Neural cell (in vitro differentiated cells): ENCODE data around the gene ICAM2. TPM values are rescaled to one million over a fixed set of nuclear protein-coding genes. Genes with fewer than 3 reads are reported as not detected.

Experiments
- H2AFZ ChIP-seq: fragments of 200-600, 300-800 bp; sonication (generic), shearing (Covaris generic); 2 replicates; pipeline ENCODE4 v1.6.0; 2014; ENCODE audit warnings: low read depth, mild to moderate bottlenecking, antibody characterized with exemption, low read length, moderate library complexity
- H3F3A ChIP-seq: fragments of 200-600 bp; shearing (Covaris generic); 2 replicates; pipeline ENCODE4 v1.6.1; 2016; ENCODE audit warnings: mild to moderate bottlenecking, moderate library complexity, mixed read lengths, antibody characterized with exemption, low read length; ENCODE audit not compliant: insufficient read depth, poor library complexity, severe bottlenecking
- H3K27ac ChIP-seq: fragments of 200-600, 300-800 bp; sonication (generic), shearing (Covaris generic); 2 replicates; pipeline ENCODE4 v1.5.1; 2014; ENCODE audit warnings: mild to moderate bottlenecking, low read length, moderate library complexity
- H3K27me3 ChIP-seq: fragments of 300-800, 200-600 bp; sonication (generic), shearing (Covaris generic); 2 replicates; pipeline ENCODE4 v1.6.0; 2014; ENCODE audit warnings: mild to moderate bottlenecking, low read depth, low read length, moderate library complexity; ENCODE audit not compliant: insufficient read depth
- H3K36me3 ChIP-seq: fragments of 300-800, 200-600 bp; sonication (generic), shearing (Covaris generic); 2 replicates; pipeline ENCODE4 v1.5.1; 2014; ENCODE audit warnings: mild to moderate bottlenecking, antibody characterized with exemption, low read length, moderate library complexity; ENCODE audit not compliant: insufficient read depth
- H3K4me2 ChIP-seq: fragments of 300-800, 200-600 bp; sonication (generic), shearing (Covaris generic); 2 replicates; pipeline ENCODE4 v1.6.0; 2014; ENCODE audit warnings: mild to moderate bottlenecking, low read length
- H3K4me3 ChIP-seq: fragments of 300-800, 200-600 bp; sonication (generic), shearing (Covaris generic); 2 replicates; pipeline ENCODE4 v1.5.1; 2014; ENCODE audit warnings: mild to moderate bottlenecking, low read length, moderate library complexity
- H3K79me2 ChIP-seq: fragments of 200-600 bp; shearing (Covaris generic); replicated peaks from 2 replicates; pipeline ENCODE4 v1.6.0; 2014; ENCODE audit warnings: mild to moderate bottlenecking, low read length, moderate library complexity; ENCODE audit not compliant: insufficient read depth
- H3K9ac ChIP-seq: fragments of 300-800, 200-600 bp; sonication (generic), shearing (Covaris generic); 2 replicates; pipeline ENCODE4 v1.6.1; 2016; ENCODE audit warnings: mild to moderate bottlenecking, low read length, mixed read lengths
- H3K9me2 ChIP-seq: fragments of 200-600 bp; shearing (Covaris generic); 2 replicates; pipeline ENCODE4 v1.6.1; 2016; ENCODE audit warnings: mild to moderate bottlenecking, low read length, mixed read lengths; ENCODE audit not compliant: insufficient read depth
- H3K9me3 ChIP-seq: fragments of 200-600, 300-800 bp; sonication (generic), shearing (Covaris generic); 2 replicates; pipeline ENCODE4 v1.6.1; 2016; ENCODE audit warnings: mild to moderate bottlenecking, mixed run types, low read length, moderate library complexity, mixed read lengths
- H4K20me1 ChIP-seq: fragments of 200-600 bp; shearing (Covaris generic); 2 replicates; pipeline ENCODE4 v1.6.1; 2016; ENCODE audit warnings: mild to moderate bottlenecking, mixed run types; ENCODE audit not compliant: insufficient read depth
- CTCF ChIP-seq: fragments of 450-650 bp; IDR thresholded peaks from 2 replicates; pipeline ENCODE4 v1.5.1; 2014; ENCODE audit warnings: antibody characterized with exemption, mild to moderate bottlenecking, moderate library complexity; ENCODE audit not compliant: poor library complexity, severe bottlenecking
- EP300 ChIP-seq: fragments of 450-650 bp; conservative IDR thresholded peaks from 2 replicates; pipeline ENCODE4 v1.6.1; 2014; ENCODE audit warnings: antibody characterized with exemption, mild to moderate bottlenecking, moderate library complexity; ENCODE audit not compliant: poor library complexity, severe bottlenecking
- EZH2 ChIP-seq: fragments of 200-600, 300-800 bp; shearing (Covaris generic), sonication (generic); IDR thresholded peaks from 2 replicates; pipeline ENCODE4 v1.6.1; 2014; ENCODE audit warnings: antibody characterized with exemption, low read length, borderline replicate concordance, mild to moderate bottlenecking; ENCODE audit not compliant: insufficient read depth, poor library complexity, severe bottlenecking
- MXI1 ChIP-seq: fragments of 450-650 bp; conservative IDR thresholded peaks from 2 replicates; pipeline ENCODE4 v1.6.1; 2014; ENCODE audit warnings: antibody characterized with exemption, mild to moderate bottlenecking; ENCODE audit not compliant: poor library complexity, severe bottlenecking
- POLR2AphosphoS5 ChIP-seq: IDR thresholded peaks from 2 replicates; pipeline ENCODE4 v1.6.1; 2012
- RAD21 ChIP-seq: fragments of 450-650 bp; conservative IDR thresholded peaks from 2 replicates; pipeline ENCODE4 v1.6.1; 2014; ENCODE audit warnings: antibody characterized with exemption, mild to moderate bottlenecking, moderate library complexity
- REST ChIP-seq: IDR thresholded peaks from 2 replicates; pipeline ENCODE4 v1.6.1; 2012; ENCODE audit warnings: borderline replicate concordance
- SMC3 ChIP-seq: fragments of 450-650 bp; conservative IDR thresholded peaks from 2 replicates; pipeline ENCODE4 v1.6.1; 2014; ENCODE audit warnings: antibody characterized with exemption, mild to moderate bottlenecking, moderate library complexity; ENCODE audit not compliant: poor library complexity
- TAF1 ChIP-seq: IDR thresholded peaks from 2 replicates; pipeline ENCODE4 v1.6.1; 2012; ENCODE audit warnings: low read depth
- polyA plus RNA-seq: library from polyadenylated mRNA; depleted of rRNA; stranded (reverse); fragments of >200 nt; gene quantifications from 2 replicates; pipeline ENCODE4 v1.2.3, GENCODE V29; 2014

The ICAM2 gene
- polyA plus RNA-seq, 1 donor from 2014 or later: not detected

GRCh38 chr17:63963123-63963522 lies 57.3 kb downstream of the ICAM2 start:
- no peaks in the 10 kb centered on the region for H3K9me3 ChIP-seq
- H3K79me2 ChIP-seq: no peaks in the 10 kb centered on the region
- no peaks in the 10 kb centered on the region for H3K36me3 ChIP-seq
- H2AFZ ChIP-seq: no peak overlapping the region
- H3K27ac ChIP-seq: no peak overlapping the region
- no peaks in the 10 kb centered on the region for H3F3A ChIP-seq
- no peak for TF ChIP-seq EZH2
- no peak for TF ChIP-seq MXI1
- TF ChIP-seq RAD21: no peak
- no peak for TF ChIP-seq REST
- TF ChIP-seq SMC3: no peak
- TF ChIP-seq TAF1: no peak
- TF ChIP-seq POLR2AphosphoS5: no peak
- TF ChIP-seq CTCF: no peak
- TF ChIP-seq EP300: no peak
- H3K27me3 ChIP-seq: no peaks in the 10 kb centered on the region
- H4K20me1 ChIP-seq: no peaks in the 10 kb centered on the region
- no peak overlapping the region for H3K4me3 ChIP-seq
- H3K4me2 ChIP-seq: no peak overlapping the region
- H3K9me2 ChIP-seq: no peaks in the 10 kb centered on the region
- no peak overlapping the region for H3K9ac ChIP-seq

GRCh38 chr17:63962298-63962744 lies 58.1 kb downstream of the ICAM2 start:
- Histone ChIP-seq H3K27me3 (no peaks in the 10 kb centered on the region), H3K27ac (no peak overlapping the region), H3K36me3 (no peaks in the 10 kb centered on the region), H3K4me2 (no peak overlapping the region), H3K79me2 (no peaks in the 10 kb centered on the region), H3F3A (no peaks in the 10 kb centered on the region), H3K9ac (no peak overlapping the region), H2AFZ (no peak overlapping the region), H3K9me2 (no peaks in the 10 kb centered on the region), H3K9me3 (no peaks in the 10 kb centered on the region), H3K4me3 (no peak overlapping the region), H4K20me1 (no peaks in the 10 kb centered on the region)
- TF ChIP-seq MXI1 (no peak), REST (no peak), POLR2AphosphoS5 (no peak), RAD21 (no peak), EP300 (no peak), CTCF (no peak), SMC3 (no peak), TAF1 (no peak), EZH2 (no peak)
